PC-3 (cell line): ENCODE measurements around the gene RAD23A. TPM values are rescaled to one million over a fixed set of nuclear protein-coding genes. Genes with fewer than 3 reads are reported as not detected.
A peak's percentile ranks its signal among the peaks of the same experiment; 100 is the strongest.

Source experiments
- ATAC-seq: fragments of 200-7000 bp; cut with Tn5 transposase; 2 replicates; pipeline ENCODE4 v1.9.1; 2020; ENCODE audit warnings: mild to moderate bottlenecking, moderate library complexity
- BruUV-seq: library from RNA; stranded (reverse); fragments of 400-500 nt; replicated peaks from 2 replicates; lab custom pipeline; 2021; lab: Mats Ljungman, UMichigan
- CTCF ChIA-PET: fragments of 300-600 bp; sonication (Branson Sonifier 250); formaldehyde crosslinking; loops from one replicate; lab custom pipeline; 2022; ENCODE audit warnings: antibody characterized with exemption; lab: Charles Lee
- POLR2A ChIA-PET: fragments of 300-600 bp; sonication (Branson Sonifier 250); formaldehyde crosslinking; loops from one replicate; lab custom pipeline; 2022; ENCODE audit warnings: antibody characterized with exemption; ENCODE audit not compliant: unreplicated experiment; lab: Charles Lee
- DNase-seq: peaks from one replicate; pipeline ENCODE4 v3.0.0-alpha.2; 2015
- H2AFZ ChIP-seq: fragments of 300-600 bp; sonication (generic); 2 replicates; pipeline ENCODE4 v1.6.0; 2016; ENCODE audit warnings: antibody characterized with exemption, low read length
- H3F3A ChIP-seq: fragments of 300-600 bp; sonication (generic); one replicate; pipeline ENCODE4 v1.6.0; 2017; ENCODE audit warnings: antibody characterized with exemption, low read length, control low read depth, mild to moderate bottlenecking; ENCODE audit not compliant: unreplicated experiment
- H3K27ac ChIP-seq: fragments of 300-600 bp; sonication (generic); 2 replicates; pipeline ENCODE4 v1.5.1; 2016; ENCODE audit warnings: mild to moderate bottlenecking, low read length
- H3K27me3 ChIP-seq: fragments of 300-600 bp; sonication (generic); 2 replicates; pipeline ENCODE4 v1.6.1; 2016; ENCODE audit warnings: low read length, mixed read lengths
- H3K36me3 ChIP-seq: fragments of 300-600 bp; sonication (generic); 2 replicates; pipeline ENCODE4 v1.6.1; 2016; ENCODE audit warnings: low read depth, mixed run types, low read length, mixed read lengths
- H3K4me1 ChIP-seq: fragments of 300-600 bp; sonication (generic); 2 replicates; pipeline ENCODE4 v1.5.1; 2016; ENCODE audit warnings: low read length; ENCODE audit not compliant: insufficient read depth
- H3K4me2 ChIP-seq: fragments of 300-600 bp; sonication (generic); 2 replicates; pipeline ENCODE4 v1.6.0; 2016; ENCODE audit warnings: low read length
- H3K4me3 ChIP-seq: fragments of 300-600 bp; sonication (generic); 2 replicates; pipeline ENCODE4 v1.5.1; 2016; ENCODE audit warnings: mild to moderate bottlenecking, low read length, mixed read lengths
- H3K79me2 ChIP-seq: fragments of 300-600 bp; sonication (generic); 2 replicates; pipeline ENCODE4 v1.6.1; 2017; ENCODE audit warnings: low read length, mixed read lengths
- H3K9ac ChIP-seq: fragments of 300-600 bp; sonication (generic); 2 replicates; pipeline ENCODE4 v1.6.0; 2016; ENCODE audit warnings: mild to moderate bottlenecking, low read length
- H3K9me2 ChIP-seq: fragments of 300-600 bp; sonication (generic); replicated peaks from 2 replicates; pipeline ENCODE4 v1.6.1; 2016; ENCODE audit warnings: mixed run types, low read length, mixed read lengths
- H3K9me3 ChIP-seq: fragments of 300-600 bp; sonication (generic); 2 replicates; pipeline ENCODE4 v1.6.1; 2016; ENCODE audit warnings: low read length, mixed read lengths
- H4K20me1 ChIP-seq: fragments of 300-600 bp; sonication (generic); 2 replicates; pipeline ENCODE4 v1.6.1; 2016; ENCODE audit warnings: low read length, mixed read lengths
- EZH2 ChIP-seq: fragments of 300-600 bp; sonication (generic); IDR thresholded peaks from one replicate; pipeline ENCODE4 v1.6.1; 2017; ENCODE audit warnings: antibody characterized with exemption, mild to moderate bottlenecking, low read length; ENCODE audit not compliant: unreplicated experiment
- EZH2phosphoT487 ChIP-seq: fragments of 300-600 bp; sonication (generic); IDR thresholded peaks from 2 replicates; pipeline ENCODE4 v1.6.1; 2018; ENCODE audit warnings: mild to moderate bottlenecking, antibody characterized with exemption, low read length, borderline replicate concordance
- intact Hi-C: fragments of 100-400 bp; cut with micrococcal nuclease; formaldehyde crosslinking; loops from 2 replicates; pipeline ENCODE4 v1.9.0; 2023
- total RNA-seq: library from RNA; depleted of rRNA; stranded (reverse); fragments of >200 nt; gene quantifications from 2 replicates; pipeline ENCODE4 v1.2.3, GENCODE V29; 2014
- TF ChIP-seq, protein P1 (sequence below): fragments of 300-600 bp; sonication (generic); conservative IDR thresholded peaks from 2 replicates; pipeline ENCODE4 v1.5.1; 2017; ENCODE audit warnings: antibody characterized with exemption, low read depth, mild to moderate bottlenecking, low read length

The RAD23A gene
- total RNA-seq, 1 experiment from 2014 or later: 418 TPM

DNA sequence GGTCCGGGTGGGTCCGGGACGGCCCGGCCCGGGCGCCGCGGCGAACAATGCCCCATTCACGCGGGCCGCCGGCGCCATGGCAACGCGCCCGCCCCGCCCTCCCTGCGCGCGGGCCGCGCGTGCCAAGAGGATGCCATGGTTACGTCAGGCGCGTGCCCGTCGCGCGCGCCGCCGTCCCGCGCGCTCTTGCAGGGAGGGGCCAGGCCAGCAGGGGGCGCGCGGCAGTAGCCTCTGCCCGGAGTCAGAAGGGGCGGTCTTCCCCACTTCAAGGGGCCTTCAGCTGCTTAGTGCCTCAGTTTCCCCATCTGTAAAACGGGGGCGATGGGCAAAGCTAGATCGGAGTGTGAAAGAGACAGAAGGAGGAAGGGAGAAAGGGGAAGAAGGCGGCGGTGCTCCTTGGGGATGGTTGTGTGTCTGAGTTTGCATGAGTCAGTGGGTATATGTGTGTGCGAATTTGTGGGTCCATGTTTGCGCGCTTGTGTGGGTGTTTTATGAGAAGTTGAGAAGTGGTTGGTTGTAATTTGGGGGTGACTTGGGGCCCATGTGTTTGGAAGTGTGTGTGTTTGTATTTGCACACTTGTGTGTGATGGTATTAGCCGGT is 38.0 kb downstream of the RAD23A start:
- no peaks in the 10 kb centered on the region for H3K9me2 ChIP-seq
- H3K36me3 ChIP-seq: no peaks in the 10 kb centered on the region
- DNase-seq (peak; percentile 89), ATAC-seq (peak; percentile 84)
- intact Hi-C loops: loop anchor here (1.0 to 5.0 kb wide), 4 partner anchors 34 to 111 kb away; no protein-coding TSS in a partner anchor
- no peaks in the 10 kb centered on the region for H4K20me1 ChIP-seq
- TF ChIP-seq, protein P1, sequence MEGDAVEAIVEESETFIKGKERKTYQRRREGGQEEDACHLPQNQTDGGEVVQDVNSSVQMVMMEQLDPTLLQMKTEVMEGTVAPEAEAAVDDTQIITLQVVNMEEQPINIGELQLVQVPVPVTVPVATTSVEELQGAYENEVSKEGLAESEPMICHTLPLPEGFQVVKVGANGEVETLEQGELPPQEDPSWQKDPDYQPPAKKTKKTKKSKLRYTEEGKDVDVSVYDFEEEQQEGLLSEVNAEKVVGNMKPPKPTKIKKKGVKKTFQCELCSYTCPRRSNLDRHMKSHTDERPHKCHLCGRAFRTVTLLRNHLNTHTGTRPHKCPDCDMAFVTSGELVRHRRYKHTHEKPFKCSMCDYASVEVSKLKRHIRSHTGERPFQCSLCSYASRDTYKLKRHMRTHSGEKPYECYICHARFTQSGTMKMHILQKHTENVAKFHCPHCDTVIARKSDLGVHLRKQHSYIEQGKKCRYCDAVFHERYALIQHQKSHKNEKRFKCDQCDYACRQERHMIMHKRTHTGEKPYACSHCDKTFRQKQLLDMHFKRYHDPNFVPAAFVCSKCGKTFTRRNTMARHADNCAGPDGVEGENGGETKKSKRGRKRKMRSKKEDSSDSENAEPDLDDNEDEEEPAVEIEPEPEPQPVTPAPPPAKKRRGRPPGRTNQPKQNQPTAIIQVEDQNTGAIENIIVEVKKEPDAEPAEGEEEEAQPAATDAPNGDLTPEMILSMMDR: peak; percentile 94
- TF ChIP-seq EZH2 (no peak), EZH2phosphoT487 (peak; percentile 87)
- peak overlapping the region; percentile 81 for H3K4me2 ChIP-seq
- POLR2A ChIA-PET: no interaction called here
- H3F3A ChIP-seq: no peaks in the 10 kb centered on the region
- H3K4me3 ChIP-seq: peak overlapping the region; percentile 61
- H3K9me3 ChIP-seq: no peaks in the 10 kb centered on the region
- H3K4me1 ChIP-seq: no peaks in the 10 kb centered on the region
- H3K27me3 ChIP-seq: no peaks in the 10 kb centered on the region
- no peaks in the 10 kb centered on the region for H3K79me2 ChIP-seq
- no TSS peak for BruUV-seq
- H2AFZ ChIP-seq: peak overlapping the region; percentile 79; the same call in 1 of the 2 replicates
- no peak overlapping the region for H3K9ac ChIP-seq
- H3K27ac ChIP-seq: no peak overlapping the region
- CTCF ChIA-PET: no interaction called here

DNA sequence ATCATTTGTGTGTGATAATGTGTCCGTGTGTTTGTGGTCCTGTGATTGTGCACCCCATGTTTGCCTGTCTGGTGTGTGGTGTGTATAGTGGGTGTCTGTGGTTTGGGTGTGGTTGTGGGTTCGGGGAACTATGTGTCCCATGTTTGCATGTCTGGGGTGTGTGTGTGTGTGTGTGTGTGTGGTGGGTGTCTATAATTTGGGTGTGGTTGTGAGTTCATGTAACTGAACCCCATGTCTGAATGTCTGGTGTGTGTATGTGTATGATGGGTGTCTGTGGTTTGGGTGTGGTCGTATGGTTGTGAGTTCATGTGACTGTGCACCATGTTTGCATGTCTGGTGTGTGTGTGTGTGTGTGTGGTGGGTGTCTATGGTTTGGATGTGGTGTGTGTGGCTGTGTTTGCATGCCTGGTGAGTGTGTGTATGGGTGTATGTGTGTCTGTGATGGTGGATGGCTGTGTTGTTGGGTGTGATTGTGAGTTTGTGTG is 38.5 kb downstream of the RAD23A start:
- H3K9me3 ChIP-seq: no peaks in the 10 kb centered on the region
- no peaks in the 10 kb centered on the region for H3K79me2 ChIP-seq
- H3K9me2 ChIP-seq: no peaks in the 10 kb centered on the region
- no TSS peak for BruUV-seq
- H3K36me3 ChIP-seq: no peaks in the 10 kb centered on the region
- no peak overlapping the region for H3K27ac ChIP-seq
- no peak overlapping the region for H3K4me2 ChIP-seq
- ATAC-seq: no peak
- TF ChIP-seq, protein P1: no peak
- TF ChIP-seq EZH2phosphoT487 (no peak), EZH2 (no peak)
- H4K20me1 ChIP-seq: no peaks in the 10 kb centered on the region
- CTCF ChIA-PET: no interaction called here
- no peaks in the 10 kb centered on the region for H3K4me1 ChIP-seq
- no peaks in the 10 kb centered on the region for H3K27me3 ChIP-seq
- H3K4me3 ChIP-seq: no peak overlapping the region
- H3K9ac ChIP-seq: no peak overlapping the region
- POLR2A ChIA-PET: no interaction called here
- intact Hi-C loops: loop anchor here (5.0 kb wide), 1 partner anchor 33 kb away; no protein-coding TSS in a partner anchor
- DNase-seq: no peak
- no peak overlapping the region for H2AFZ ChIP-seq
- H3F3A ChIP-seq: no peaks in the 10 kb centered on the region

DNA sequence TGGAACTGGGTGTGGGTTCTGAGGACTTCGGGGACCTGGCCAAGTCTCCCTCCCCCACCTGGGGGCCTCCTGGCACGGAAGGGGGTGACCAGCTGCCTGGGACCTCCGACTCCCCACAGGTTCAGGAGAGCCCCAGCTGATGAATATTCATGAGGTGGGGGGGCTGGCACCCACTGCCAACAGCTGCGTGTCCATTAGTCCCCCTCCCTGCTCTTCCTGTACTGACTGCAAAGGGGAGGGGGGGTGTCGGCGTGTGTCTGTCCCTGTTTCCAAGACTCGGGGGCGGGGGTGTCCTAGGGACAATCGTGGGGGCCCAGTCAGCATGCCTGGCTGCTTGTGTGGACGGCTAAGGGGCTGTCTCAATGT is 39.0 kb downstream of the RAD23A start:
- Histone ChIP-seq H3K36me3 (no peaks in the 10 kb centered on the region), H3K4me3 (no peak overlapping the region), H4K20me1 (no peaks in the 10 kb centered on the region), H3K79me2 (no peaks in the 10 kb centered on the region), H3K27me3 (no peaks in the 10 kb centered on the region), H3K4me2 (no peak overlapping the region), H3K9me2 (no peaks in the 10 kb centered on the region), H2AFZ (no peak overlapping the region), H3K27ac (no peak overlapping the region), H3K9me3 (no peaks in the 10 kb centered on the region), H3F3A (no peaks in the 10 kb centered on the region), H3K4me1 (no peaks in the 10 kb centered on the region), H3K9ac (no peak overlapping the region)
- ChIA-PET POLR2A (interaction anchor here (0.8 to 1.0 kb wide), 2 partner anchors 71 to 76 kb away, joined by 4 to 16 read pairs; no protein-coding TSS in a partner anchor), CTCF (interaction anchor here (0.5 kb wide), 1 partner anchor 111 kb away, joined by 7 read pairs; no protein-coding TSS in a partner anchor)
- ATAC-seq (no peak), DNase-seq (no peak)
- no TSS peak for BruUV-seq
- intact Hi-C loops: loop anchor here (5.0 kb wide), 1 partner anchor 33 kb away; no protein-coding TSS in a partner anchor
- TF ChIP-seq EZH2: no peak
- TF ChIP-seq EZH2phosphoT487: no peak
- TF ChIP-seq, protein P1: no peak
